NCI-H510A (cell line): ENCODE measurements around the gene CNNM2.

Experiments used
- DNase-seq: peaks from one replicate; lab custom pipeline; 2025; lab: John Stamatoyannopoulos, UW

Gene CNNM2

DNA sequence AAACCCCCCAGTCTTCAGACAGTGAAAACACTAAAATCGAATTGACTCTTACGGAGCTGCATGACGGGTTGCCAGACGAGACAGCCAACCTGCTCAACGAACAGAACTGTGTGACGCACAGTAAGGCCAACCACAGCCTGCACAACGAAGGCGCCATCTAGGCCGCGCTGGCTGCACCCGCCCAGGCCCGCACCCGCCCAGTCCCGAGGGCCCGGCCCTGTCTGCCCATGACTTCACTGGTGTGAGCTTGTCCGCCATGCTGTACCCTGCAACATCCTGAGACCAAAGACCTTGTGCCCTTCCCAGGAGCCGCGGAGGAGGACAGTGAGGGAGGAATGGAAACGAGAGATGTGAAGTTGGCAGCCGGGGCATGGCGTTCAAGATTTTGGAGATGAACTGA lies 158.9 kb downstream of the CNNM2 start:
- no peak for DNase-seq

DNA sequence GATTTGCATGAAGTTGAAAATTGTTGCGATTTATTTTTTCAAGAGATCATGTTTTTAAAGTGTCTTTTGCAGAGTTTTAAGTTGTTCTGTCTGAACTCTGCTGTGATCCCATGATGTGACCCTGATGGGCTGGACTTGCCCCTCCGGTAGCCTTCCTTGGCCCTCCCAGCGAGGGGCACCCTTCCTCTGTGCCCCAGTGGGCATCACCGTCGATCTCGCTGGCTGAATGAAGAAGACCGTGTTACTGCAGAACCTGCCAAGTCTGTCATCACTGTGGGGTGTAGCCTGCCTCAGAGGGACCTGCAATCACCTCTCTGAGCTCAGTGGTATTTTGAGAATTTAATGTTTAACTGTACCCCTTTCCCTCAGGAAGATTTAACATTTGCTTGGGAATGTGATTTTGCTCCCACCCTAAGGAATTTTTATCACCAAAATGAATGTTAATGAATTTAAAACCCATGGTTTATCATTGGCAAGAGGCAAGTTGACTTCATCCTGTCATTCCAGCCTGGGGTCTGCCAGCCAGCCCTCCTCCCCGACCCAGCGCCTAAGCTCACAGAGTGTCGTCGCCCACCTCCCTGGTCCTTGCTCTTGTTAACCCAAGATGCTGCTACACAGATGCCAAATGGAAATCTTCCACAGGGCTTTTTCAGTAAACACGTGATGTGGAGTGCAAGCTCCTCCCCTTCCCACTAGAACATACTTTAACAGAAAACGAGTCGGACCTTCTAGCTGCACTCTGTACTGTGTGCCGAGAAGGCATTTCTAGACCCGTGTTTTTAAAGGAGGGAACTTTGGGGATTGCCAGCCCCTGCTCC lies 159.6 kb downstream of the CNNM2 start:
- DNase-seq, result no peak

- no peak for DNase-seq
Measured at GRCh38 chr10:103078309-103078615, 160.2 kb downstream of the CNNM2 start.

GRCh38 chr10:103078676-103079075 lies 160.6 kb downstream of the CNNM2 start:
- DNase-seq, result no peak

DNA sequence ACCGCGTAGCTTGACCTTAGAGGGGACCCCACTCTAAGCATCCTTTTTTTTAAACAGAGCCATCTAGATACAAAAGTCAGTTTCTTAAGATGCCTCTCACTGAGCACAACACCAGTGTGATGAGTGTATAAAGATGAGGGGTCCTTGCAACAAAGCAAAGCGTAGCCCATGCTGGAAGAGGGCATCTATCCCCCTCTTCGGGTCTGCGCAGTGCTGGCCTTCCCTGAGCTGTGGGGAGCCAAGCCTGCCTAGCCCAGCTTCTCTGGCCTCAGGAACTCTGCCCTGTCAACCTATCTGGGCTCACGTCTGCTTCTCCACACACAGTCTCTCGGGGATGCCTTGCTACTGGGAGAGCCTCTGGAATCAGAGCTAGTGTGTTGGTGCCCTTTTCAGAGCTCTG lies 161.0 kb downstream of the CNNM2 start:
- DNase-seq, result no peak

GRCh38 chr10:103079946-103080345 lies 161.9 kb downstream of the CNNM2 start:
- DNase-seq, result no peak

- DNase-seq, result no peak
Measured at GRCh38 chr10:103080891-103081581, 162.9 kb downstream of the CNNM2 start.

DNA sequence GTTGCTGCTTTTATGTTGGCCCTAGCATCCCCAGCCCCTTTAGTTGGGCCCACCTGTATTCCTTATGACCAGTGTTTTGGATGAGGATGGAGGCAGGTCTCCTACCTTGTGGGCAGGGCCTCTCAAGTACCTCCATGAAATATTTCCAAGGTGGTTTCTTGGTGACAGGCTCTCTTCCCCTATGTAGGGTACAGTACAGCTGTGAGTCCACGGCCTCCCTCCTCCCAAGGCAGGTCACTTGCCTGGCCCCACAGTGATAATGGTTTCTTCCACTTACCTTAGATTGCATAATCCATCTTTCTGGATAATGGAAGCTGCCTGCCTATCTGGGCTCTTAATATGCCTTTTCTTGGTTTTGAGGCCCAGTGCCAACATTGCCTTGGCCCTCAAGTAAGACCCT lies 164.6 kb downstream of the CNNM2 start:
- DNase-seq, result no peak

GRCh38 chr10:103083266-103083976 lies 165.3 kb downstream of the CNNM2 start:
- no peak for DNase-seq

DNA sequence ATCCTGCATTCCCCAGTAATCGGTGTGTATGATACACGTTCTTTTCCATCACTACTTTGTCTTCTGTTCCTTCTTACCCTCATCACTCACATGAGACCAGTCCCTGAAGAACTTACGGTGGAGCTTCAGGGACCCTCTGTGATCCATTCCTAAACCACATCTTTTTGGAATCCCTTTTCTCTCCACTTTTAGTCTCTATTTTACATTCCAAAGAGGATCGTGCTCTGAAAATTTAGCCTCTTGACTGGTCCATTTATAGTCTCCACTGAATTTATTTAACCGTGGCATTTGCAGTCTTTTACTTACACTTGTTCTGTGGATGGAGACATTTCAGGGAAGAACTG lies 165.9 kb downstream of the CNNM2 start:
- no peak for DNase-seq

DNA sequence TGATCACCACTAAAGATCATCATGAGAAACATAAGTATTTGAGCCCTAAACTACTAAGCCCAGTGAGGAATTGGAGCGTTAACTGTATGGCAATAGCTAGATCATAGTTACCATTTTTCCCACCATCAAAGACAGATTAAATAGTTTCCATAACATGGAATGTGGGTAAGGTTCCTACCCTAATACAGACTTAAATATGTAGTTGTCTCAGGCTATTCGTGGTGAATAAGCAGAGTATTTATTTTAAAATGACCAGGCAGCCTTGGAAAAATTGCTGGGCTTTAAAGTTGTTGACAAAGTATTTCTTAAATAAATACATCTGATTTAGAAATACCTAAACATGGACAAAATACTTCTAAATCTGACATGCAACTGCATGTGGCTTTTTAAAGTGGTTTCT lies 168.2 kb downstream of the CNNM2 start:
- no peak for DNase-seq

GRCh38 chr10:103086799-103087198 lies 168.7 kb downstream of the CNNM2 start:
- DNase-seq, result no peak

DNA sequence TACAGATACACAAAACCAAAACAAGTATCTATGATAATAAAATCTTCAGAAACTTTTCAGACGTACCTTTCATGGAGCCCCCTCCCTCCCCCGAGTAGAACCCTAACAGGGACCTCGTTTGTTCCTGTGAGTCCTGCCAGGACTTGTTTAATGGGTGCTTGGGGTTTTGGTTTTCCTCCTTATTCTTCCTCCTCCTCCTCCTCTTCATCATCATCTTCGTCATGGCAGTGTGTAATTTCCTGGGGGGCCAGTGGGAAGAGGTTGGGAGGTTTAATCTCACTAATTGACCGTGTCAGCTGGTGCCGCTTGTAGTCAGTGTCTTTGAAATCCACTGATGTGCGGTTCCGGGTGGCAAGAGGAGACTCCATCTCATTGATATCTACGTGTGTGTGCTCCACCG lies 171.4 kb downstream of the CNNM2 start:
- no peak for DNase-seq

- no peak for DNase-seq
Measured at GRCh38 chr10:103090911-103091310, 172.8 kb downstream of the CNNM2 start.

DNA sequence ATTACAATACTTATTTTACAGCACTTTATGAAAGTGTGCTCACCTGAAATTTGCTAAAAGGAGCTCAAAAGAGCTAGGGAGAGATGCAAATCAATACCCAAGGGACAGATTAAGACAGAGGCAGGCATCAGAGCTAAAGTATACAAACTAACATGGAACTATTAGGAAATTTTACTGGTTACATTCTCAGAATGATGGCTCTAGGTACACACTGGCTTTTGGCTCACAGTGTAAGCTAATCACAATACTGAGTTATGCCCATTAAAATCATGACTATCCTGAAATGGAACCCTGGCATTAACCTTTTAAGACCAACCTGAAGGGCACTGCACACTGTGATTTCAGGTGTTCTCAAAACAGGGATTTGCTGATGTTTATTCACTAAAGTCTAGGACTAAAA lies 176.9 kb downstream of the CNNM2 start:
- no peak for DNase-seq

- DNase-seq, result no peak
Measured at GRCh38 chr10:103096130-103096529, 178.0 kb downstream of the CNNM2 start.

DNA sequence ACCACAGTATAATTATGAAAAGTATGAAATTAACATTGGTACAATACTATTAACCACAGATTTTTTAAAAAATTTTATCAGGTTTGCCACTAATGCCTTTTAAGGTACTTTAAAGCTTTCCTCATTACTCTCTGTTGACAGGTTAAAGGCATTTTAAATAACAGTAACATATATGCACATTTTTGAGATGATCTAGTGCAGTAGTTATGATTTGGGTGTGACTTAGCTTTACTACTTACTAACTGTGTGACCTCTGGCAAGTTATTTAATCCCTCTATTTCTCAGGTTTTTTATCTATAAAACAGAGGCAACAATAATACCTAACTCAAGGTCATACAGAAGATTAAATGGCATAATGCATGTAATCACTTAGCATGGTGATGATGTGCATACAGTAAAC lies 180.1 kb downstream of the CNNM2 start:
- DNase-seq, result no peak

DNA sequence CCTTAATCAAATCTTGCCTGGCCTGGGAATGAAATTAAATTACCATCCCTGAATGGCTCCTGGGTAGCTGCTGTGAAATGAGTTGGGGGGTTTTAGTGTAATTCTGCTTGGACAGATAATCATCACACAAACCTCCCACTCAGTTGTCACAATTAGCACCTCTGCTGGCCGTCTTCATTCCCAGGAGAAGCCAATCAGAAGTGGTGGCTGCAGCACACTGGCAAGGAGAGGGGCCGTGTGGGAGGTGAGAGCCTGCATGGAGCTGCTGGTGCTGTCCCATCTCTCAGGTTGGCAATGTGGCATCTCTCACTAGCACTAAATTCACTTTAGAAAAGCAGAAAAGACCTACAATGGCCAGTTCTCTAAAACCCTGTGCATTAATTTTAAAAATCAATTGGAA lies 182.5 kb downstream of the CNNM2 start:
- DNase-seq, result no peak

DNA sequence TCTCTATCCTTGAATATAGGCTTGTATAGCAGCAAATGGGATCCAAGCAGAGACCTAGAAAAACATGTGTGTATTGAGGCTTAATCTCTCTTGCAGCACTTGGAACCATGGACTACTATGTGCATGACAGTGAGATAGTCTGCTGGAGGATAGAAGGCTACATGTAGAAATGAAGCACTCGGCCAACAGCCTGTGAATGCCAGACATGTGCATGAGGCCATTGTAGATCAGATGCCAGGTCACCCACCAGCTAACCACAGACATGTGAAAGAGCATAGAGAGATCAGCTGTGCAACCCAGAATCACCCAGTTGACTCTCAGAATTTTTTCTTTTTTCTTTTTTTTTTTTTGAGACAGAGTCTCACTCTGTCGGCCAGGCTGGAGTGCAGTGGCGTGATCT lies 184.1 kb downstream of the CNNM2 start:
- DNase-seq, result no peak

- DNase-seq, result no peak
Measured at GRCh38 chr10:103103989-103104388, 185.9 kb downstream of the CNNM2 start.

DNA sequence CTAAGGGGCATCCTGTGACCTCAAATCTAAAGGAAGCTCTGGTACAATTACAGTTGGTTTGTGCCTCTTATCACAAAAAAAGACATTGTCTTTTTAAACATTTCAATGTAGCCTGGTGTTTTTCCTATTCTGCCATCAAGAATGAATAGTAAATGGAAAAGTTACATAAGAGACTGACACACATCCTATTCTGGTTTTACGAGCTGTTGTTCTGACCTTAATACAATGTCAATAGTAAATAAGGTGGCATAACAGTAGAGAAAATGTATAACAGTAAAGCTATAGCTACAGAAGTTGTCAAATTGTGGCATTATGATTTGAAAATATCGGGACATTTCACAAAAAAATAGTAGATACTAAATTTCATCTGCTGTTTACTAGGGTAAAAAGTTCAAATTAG lies 186.6 kb downstream of the CNNM2 start:
- no peak for DNase-seq

DNA sequence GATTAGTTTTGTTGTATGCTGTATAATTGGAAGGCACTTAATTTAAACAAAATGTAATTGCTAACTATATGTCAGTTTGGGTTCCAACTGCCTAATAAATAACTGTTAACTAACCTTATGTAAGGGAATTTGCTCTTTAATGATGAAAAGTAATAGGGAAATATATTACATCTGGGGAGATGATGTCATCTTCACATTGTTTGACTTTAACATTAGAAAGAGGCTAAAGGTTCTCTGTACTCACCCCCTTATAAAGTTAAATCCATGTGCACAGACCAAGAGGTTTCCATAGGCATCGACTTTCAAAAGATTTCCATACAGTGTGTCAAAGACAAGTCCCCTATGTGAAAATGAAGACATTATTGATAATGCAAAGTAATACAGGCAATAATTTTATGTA lies 187.4 kb downstream of the CNNM2 start:
- no peak for DNase-seq

GRCh38 chr10:103106539-103106938 lies 188.4 kb downstream of the CNNM2 start:
- DNase-seq, result no peak
